ENCODE data around the gene CCDC106. TPM values are rescaled to one million over a fixed set of nuclear protein-coding genes. Genes with fewer than 3 reads are reported as not detected.

CCDC106 gene
- total RNA-seq, 2 experiments from 2014 or later, result 1.7 to 1.8 TPM

- CTCF ChIA-PET, result no interaction called here
- intact Hi-C loops (cut with DNase I, micrococcal nuclease), result no loop called here
- DNase-seq (peak in 1 of 14 experiments; percentile 18), ATAC-seq (ENCODE audit: poor library complexity) (no peak)
- Histone ChIP-seq H3K27me3 (ENCODE audit: control insufficient read depth in 1 of 2, insufficient read depth in 2 of 2, low read length in 2 of 2) (no peaks in the 10 kb centered on the region), H3K27ac (ENCODE audit: low read depth in 1 of 2, low read length in 2 of 2) (no peak overlapping the region), H3K36me3 (ENCODE audit: insufficient read depth, low read length) (peaks cover 84% of the 10 kb centered on the region), H3K9me3 (ENCODE audit: control insufficient read depth in 1 of 2, insufficient read depth in 1 of 2, low read length in 2 of 2) (no peaks in the 10 kb centered on the region), H3K4me3 (ENCODE audit: low read length) (no peak overlapping the region), H3K4me1 (ENCODE audit: insufficient read depth, low read length) (peaks cover 14% of the 10 kb centered on the region)
- no peak for TF ChIP-seq CTCF (IDR thresholded peaks at IDR 0.05)
- no peak overlapping the region for H3K27ac Mint-ChIP-seq
- POLR2A ChIA-PET, result no interaction called here
- no peaks in the 10 kb centered on the region for H3K27me3 Mint-ChIP-seq
- H3K36me3 Mint-ChIP-seq (ENCODE audit: low read depth), result peaks cover 73% of the 10 kb centered on the region
- peaks cover 8% of the 10 kb centered on the region for H3K4me1 Mint-ChIP-seq (ENCODE audit: low read depth)
- no peaks in the 10 kb centered on the region for H3K9me3 Mint-ChIP-seq
- H3K4me3 Mint-ChIP-seq, result no peak overlapping the region
Measured at GRCh38 chr19:55686311-55687050, 38.5 kb downstream of the CCDC106 start.

- H3K4me3 Mint-ChIP-seq, result no peak overlapping the region
- Histone ChIP-seq H3K27me3 (ENCODE audit: control insufficient read depth in 1 of 2, insufficient read depth in 2 of 2, low read length in 2 of 2) (no peaks in the 10 kb centered on the region), H3K9me3 (ENCODE audit: control insufficient read depth in 1 of 2, insufficient read depth in 1 of 2, low read length in 2 of 2) (no peaks in the 10 kb centered on the region), H3K4me1 (ENCODE audit: insufficient read depth, low read length) (peaks cover 14% of the 10 kb centered on the region), H3K4me3 (ENCODE audit: low read length) (no peak overlapping the region), H3K27ac (ENCODE audit: low read depth in 1 of 2, low read length in 2 of 2) (no peak overlapping the region), H3K36me3 (ENCODE audit: insufficient read depth, low read length) (peaks cover 81% of the 10 kb centered on the region)
- intact Hi-C loops (cut with DNase I, micrococcal nuclease), result no loop called here
- CTCF ChIA-PET, result no interaction called here
- no peak for TF ChIP-seq CTCF (IDR thresholded peaks at IDR 0.05)
- H3K4me1 Mint-ChIP-seq (ENCODE audit: low read depth), result peaks cover 8% of the 10 kb centered on the region
- H3K36me3 Mint-ChIP-seq (ENCODE audit: low read depth), result peaks cover 68% of the 10 kb centered on the region
- POLR2A ChIA-PET, result no interaction called here
- ATAC-seq (ENCODE audit: poor library complexity), result no peak
- no peaks in the 10 kb centered on the region for H3K27me3 Mint-ChIP-seq
- no peaks in the 10 kb centered on the region for H3K9me3 Mint-ChIP-seq
- no peak overlapping the region for H3K27ac Mint-ChIP-seq
- DNase-seq, result peak in 1 of 14 experiments; percentile 15
Measured at GRCh38 chr19:55687281-55688201, 39.5 kb downstream of the CCDC106 start.

- no peak overlapping the region for H3K4me3 ChIP-seq (ENCODE audit: low read length)
- no peak overlapping the region for H3K27ac Mint-ChIP-seq
- no peak overlapping the region for H3K27ac ChIP-seq (ENCODE audit: low read depth in 1 of 2, low read length in 2 of 2)
Measured at GRCh38 chr19:55688422-55689218, 40.6 kb downstream of the CCDC106 start.

More at GRCh38 chr19:55688422-55689218, 40.6 kb downstream of the CCDC106 start:
- intact Hi-C loops (cut with DNase I, micrococcal nuclease), result no loop called here
- Mint-ChIP-seq H3K4me1 (ENCODE audit: low read depth) (peaks cover 7% of the 10 kb centered on the region), H3K36me3 (ENCODE audit: low read depth) (peaks cover 69% of the 10 kb centered on the region), H3K27me3 (no peaks in the 10 kb centered on the region), H3K9me3 (no peaks in the 10 kb centered on the region), H3K4me3 (no peak overlapping the region)
- ChIA-PET POLR2A (no interaction called here), CTCF (no interaction called here)
- Histone ChIP-seq H3K4me1 (ENCODE audit: insufficient read depth, low read length) (peaks cover 14% of the 10 kb centered on the region), H3K36me3 (ENCODE audit: insufficient read depth, low read length) (peaks cover 86% of the 10 kb centered on the region), H3K9me3 (ENCODE audit: control insufficient read depth in 1 of 2, insufficient read depth in 1 of 2, low read length in 2 of 2) (no peaks in the 10 kb centered on the region), H3K27me3 (ENCODE audit: control insufficient read depth in 1 of 2, insufficient read depth in 2 of 2, low read length in 2 of 2) (no peaks in the 10 kb centered on the region)
- no peak for DNase-seq
- no peak for ATAC-seq (ENCODE audit: poor library complexity)
- TF ChIP-seq CTCF (IDR thresholded peaks at IDR 0.05), result no peak
